Calu3 (cell line): ENCODE measurements around the gene PLEKHO2. TPM values are rescaled to one million over a fixed set of nuclear protein-coding genes. Genes with fewer than 3 reads are reported as not detected.

ENCODE experiments used
- BruUV-seq: library from RNA; stranded (reverse); fragments of 400-500 nt; replicated peaks from 2 replicates; lab custom pipeline; 2021; lab: Mats Ljungman, UMichigan
- CTCF ChIA-PET: fragments of 300-600 bp; sonication (Branson Sonifier 250); formaldehyde crosslinking; loops from one replicate; lab custom pipeline; 2022; ENCODE audit warnings: antibody characterized with exemption; lab: Charles Lee
- DNase-seq: peaks from one replicate; pipeline ENCODE4 v3.0.0; 2022
- H3K27ac Mint-ChIP-seq: one replicate; pipeline ENCODE4 v1.8.0; 2022; ENCODE audit warnings: mixed read lengths; ENCODE audit not compliant: unreplicated experiment
- H3K27me3 Mint-ChIP-seq: one replicate; pipeline ENCODE4 v1.8.0; 2022; ENCODE audit warnings: mixed read lengths; ENCODE audit not compliant: unreplicated experiment
- H3K36me3 Mint-ChIP-seq: one replicate; pipeline ENCODE4 v1.8.0; 2022; ENCODE audit warnings: mild to moderate bottlenecking, moderate library complexity, mixed read lengths; ENCODE audit not compliant: insufficient read depth, unreplicated experiment
- H3K4me1 Mint-ChIP-seq: one replicate; pipeline ENCODE4 v1.8.0; 2022; ENCODE audit warnings: mild to moderate bottlenecking, low read depth, mixed read lengths; ENCODE audit not compliant: unreplicated experiment
- H3K4me3 Mint-ChIP-seq: one replicate; pipeline ENCODE4 v1.8.0; 2022; ENCODE audit warnings: mild to moderate bottlenecking, low read depth, moderate library complexity, mixed read lengths; ENCODE audit not compliant: unreplicated experiment
- H3K9me3 Mint-ChIP-seq: one replicate; pipeline ENCODE4 v1.8.0; 2022; ENCODE audit warnings: low read depth, mixed read lengths; ENCODE audit not compliant: unreplicated experiment
- intact Hi-C: fragments of 100-400 bp; cut with micrococcal nuclease; formaldehyde crosslinking; loops from one replicate; pipeline ENCODE4 v1.10.0; 2022; ENCODE audit not compliant: unreplicated experiment
- total RNA-seq: library from RNA; stranded (reverse); gene quantifications from 2 replicates; pipeline ENCODE4 v1.2.3, GENCODE V29; 2022
- TF ChIP-seq, protein P1 (sequence below): fragments of 200-600 bp; IDR thresholded peaks from one replicate; pipeline ENCODE4 v1.8.0; 2022; ENCODE audit warnings: antibody characterized with exemption; ENCODE audit not compliant: unreplicated experiment

PLEKHO2 gene
- total RNA-seq, 1 experiment from 2014 or later = 2.0 TPM

DNA sequence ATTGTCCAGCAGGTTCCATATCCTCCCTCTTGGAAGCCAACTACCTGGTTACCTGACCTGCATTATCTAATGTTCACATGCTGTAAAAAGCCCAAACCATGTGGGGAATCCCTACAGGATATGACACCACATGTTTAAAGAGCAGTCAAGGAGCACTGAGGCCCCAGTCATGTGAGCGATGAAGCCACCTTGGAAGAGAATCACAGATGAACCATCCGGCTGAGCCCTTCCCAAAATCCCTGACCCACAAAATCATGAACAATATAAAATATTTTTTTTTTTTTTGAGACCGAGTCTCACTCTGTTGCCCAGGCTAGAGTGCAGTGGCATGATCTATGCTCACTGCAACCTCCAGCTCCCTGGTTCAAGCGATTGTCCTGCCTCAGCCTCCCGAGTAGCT is 59.4 kb downstream of the PLEKHO2 start:
- H3K4me3 Mint-ChIP-seq = no peak overlapping the region
- intact Hi-C loops = no loop called here
- H3K4me1 Mint-ChIP-seq = peaks cover 7% of the 10 kb centered on the region
- no peaks in the 10 kb centered on the region for H3K36me3 Mint-ChIP-seq
- H3K27ac Mint-ChIP-seq = no peak overlapping the region
- DNase-seq = no peak
- H3K27me3 Mint-ChIP-seq = no peaks in the 10 kb centered on the region
- TF ChIP-seq, protein P1, sequence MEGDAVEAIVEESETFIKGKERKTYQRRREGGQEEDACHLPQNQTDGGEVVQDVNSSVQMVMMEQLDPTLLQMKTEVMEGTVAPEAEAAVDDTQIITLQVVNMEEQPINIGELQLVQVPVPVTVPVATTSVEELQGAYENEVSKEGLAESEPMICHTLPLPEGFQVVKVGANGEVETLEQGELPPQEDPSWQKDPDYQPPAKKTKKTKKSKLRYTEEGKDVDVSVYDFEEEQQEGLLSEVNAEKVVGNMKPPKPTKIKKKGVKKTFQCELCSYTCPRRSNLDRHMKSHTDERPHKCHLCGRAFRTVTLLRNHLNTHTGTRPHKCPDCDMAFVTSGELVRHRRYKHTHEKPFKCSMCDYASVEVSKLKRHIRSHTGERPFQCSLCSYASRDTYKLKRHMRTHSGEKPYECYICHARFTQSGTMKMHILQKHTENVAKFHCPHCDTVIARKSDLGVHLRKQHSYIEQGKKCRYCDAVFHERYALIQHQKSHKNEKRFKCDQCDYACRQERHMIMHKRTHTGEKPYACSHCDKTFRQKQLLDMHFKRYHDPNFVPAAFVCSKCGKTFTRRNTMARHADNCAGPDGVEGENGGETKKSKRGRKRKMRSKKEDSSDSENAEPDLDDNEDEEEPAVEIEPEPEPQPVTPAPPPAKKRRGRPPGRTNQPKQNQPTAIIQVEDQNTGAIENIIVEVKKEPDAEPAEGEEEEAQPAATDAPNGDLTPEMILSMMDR = no peak
- CTCF ChIA-PET = no interaction called here
- H3K9me3 Mint-ChIP-seq = no peaks in the 10 kb centered on the region
- no TSS peak for BruUV-seq

DNA sequence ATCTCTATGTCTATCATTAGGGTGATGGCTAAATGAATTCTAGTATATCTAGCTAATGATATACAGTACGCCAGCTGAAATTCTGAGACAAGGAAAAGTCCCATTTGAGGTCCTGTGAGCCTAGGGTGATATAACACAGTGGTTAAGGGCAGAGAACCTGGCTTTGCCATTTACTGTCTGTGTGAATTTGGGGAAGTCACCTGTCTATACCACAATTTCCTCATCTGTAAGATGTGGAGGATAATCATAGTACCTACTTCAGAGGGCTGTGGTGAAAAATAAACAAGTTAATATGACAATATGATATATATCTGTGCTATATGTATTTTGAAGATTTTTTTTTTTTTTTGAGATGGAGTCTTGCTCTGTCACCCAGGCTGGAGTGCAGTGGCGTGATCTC is 60.2 kb downstream of the PLEKHO2 start:
- Mint-ChIP-seq H3K27me3 (no peaks in the 10 kb centered on the region), H3K9me3 (peaks cover 4% of the 10 kb centered on the region), H3K4me1 (peaks cover 7% of the 10 kb centered on the region), H3K27ac (no peak overlapping the region), H3K4me3 (no peak overlapping the region), H3K36me3 (no peaks in the 10 kb centered on the region)
- no peak for DNase-seq
- TF ChIP-seq, protein P1 = no peak
- intact Hi-C loops = no loop called here
- BruUV-seq = no TSS peak
- CTCF ChIA-PET = no interaction called here

DNA sequence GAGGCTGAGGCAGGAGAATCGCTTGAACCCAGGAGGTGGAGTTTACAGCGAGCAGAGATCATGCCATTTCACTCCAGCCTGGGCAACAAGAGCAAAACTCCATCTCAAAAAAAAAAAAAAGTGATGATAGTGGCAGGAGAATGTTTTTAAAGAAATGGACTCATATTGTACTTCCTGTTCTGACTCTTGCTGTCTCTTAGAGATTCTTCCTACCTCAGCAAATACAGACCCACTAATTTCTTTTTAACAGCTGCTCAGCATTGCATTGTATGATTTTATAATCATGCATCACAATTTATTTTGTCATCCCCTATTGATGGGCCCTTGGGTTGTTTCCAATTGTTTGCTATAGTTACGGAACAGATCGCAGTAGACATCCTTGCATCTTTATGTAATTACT is 61.1 kb downstream of the PLEKHO2 start:
- Mint-ChIP-seq H3K9me3 (peaks cover 4% of the 10 kb centered on the region), H3K4me3 (no peak overlapping the region), H3K4me1 (peaks cover 7% of the 10 kb centered on the region), H3K27me3 (peaks cover 3% of the 10 kb centered on the region), H3K27ac (no peak overlapping the region), H3K36me3 (no peaks in the 10 kb centered on the region)
- no TSS peak for BruUV-seq
- DNase-seq = no peak
- TF ChIP-seq, protein P1 = no peak
- CTCF ChIA-PET = no interaction called here
- intact Hi-C loops = no loop called here

DNA sequence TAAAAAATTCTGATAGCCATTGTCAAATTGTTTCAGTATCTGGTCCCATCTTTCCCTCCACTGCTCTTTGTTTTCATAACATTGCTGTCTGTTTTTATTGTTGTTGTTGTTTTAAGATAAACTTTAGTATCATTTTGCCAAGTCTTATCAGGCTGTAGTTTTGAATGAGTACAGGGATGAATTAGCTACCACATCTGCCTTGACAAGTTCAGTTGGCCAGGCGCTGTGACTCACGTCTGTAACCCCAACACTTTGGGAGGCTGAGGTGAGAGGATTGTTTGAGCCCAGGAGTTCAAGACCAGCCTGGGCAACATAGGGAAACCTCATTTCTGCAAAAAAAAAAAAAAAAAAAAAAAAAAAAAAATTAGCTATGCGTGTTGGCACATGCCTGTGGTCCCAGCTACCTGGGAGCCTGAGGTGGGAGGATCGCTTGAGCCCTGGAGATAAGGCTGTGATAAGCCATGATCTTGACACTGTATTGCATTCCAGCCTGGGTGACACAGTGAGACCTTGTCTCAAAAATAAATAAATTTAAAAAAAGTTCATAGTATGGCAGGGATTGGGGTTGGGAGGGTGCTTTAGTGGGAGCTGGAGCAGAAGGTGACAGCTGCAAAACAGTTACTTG is 61.7 kb downstream of the PLEKHO2 start:
- TF ChIP-seq, protein P1 = no peak
- H3K27me3 Mint-ChIP-seq = peaks cover 8% of the 10 kb centered on the region
- intact Hi-C loops = no loop called here
- H3K4me1 Mint-ChIP-seq = peaks cover 7% of the 10 kb centered on the region
- H3K4me3 Mint-ChIP-seq = no peak overlapping the region
- H3K9me3 Mint-ChIP-seq = peaks cover 4% of the 10 kb centered on the region
- no TSS peak for BruUV-seq
- no peak for DNase-seq
- no peaks in the 10 kb centered on the region for H3K36me3 Mint-ChIP-seq
- CTCF ChIA-PET = no interaction called here
- no peak overlapping the region for H3K27ac Mint-ChIP-seq
